ENCODE results near the gene OSBPL10. TPM values are rescaled to one million over a fixed set of nuclear protein-coding genes. Genes with fewer than 3 reads are reported as not detected.
A peak's percentile ranks its signal among the peaks of the same experiment; 100 is the strongest.

Gene OSBPL10
- total and polyA plus RNA-seq, 2 experiments from 2014 or later, result 2.2 to 7.7 TPM

DNA sequence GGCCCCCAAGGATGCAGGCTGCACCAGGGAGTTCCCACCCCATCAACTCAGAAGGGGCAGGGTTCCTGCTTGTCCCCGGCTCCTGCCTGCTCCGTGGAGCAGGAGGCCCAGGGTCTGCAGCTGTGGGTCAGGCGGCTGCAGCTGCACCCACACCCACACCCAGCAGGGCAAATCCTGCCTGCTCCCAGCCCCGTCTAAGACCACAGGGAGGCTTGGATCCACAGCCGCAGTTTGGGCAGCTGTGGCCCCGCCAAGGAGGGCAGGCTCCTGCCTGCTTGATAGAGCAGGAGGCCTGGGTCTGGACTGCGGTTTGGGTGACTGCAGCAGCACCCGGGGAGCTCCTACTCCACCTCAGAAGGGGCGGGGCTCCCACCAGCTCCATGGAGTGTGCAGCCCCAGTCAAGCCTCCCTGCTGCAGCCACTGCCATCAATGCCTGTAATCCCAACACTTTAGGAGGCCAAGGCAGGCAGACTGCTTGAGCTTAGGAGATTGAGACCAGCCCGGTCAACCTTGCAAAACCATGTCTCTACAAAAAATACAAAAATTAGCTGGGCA, 163.6 kb downstream of the OSBPL10 start:
- peaks cover 12% of the 10 kb centered on the region for H3K4me1 ChIP-seq (ENCODE audit: low read depth)
- no peak for TF ChIP-seq CTCF (IDR thresholded peaks at IDR 0.05; ENCODE audit: low read depth, low read length)
- H3K4me3 ChIP-seq, result no peak overlapping the region
- H3K9me3 ChIP-seq (ENCODE audit: low read depth), result no peaks in the 10 kb centered on the region
- no peak overlapping the region for H3K27ac ChIP-seq
- H3K36me3 ChIP-seq, result no peaks in the 10 kb centered on the region
- H3K27me3 ChIP-seq, result no peaks in the 10 kb centered on the region
- no peak for DNase-seq (ENCODE audit: low read depth in 1 of 2, low spot score in 1 of 2)

- peak overlapping the region; percentile 32 for H3K27ac ChIP-seq
- peaks cover 12% of the 10 kb centered on the region for H3K4me1 ChIP-seq (ENCODE audit: low read depth)
- peak in 1 of 2 donors; percentile 77 for DNase-seq (ENCODE audit: low read depth in 1 of 2, low spot score in 1 of 2)
- H3K36me3 ChIP-seq, result no peaks in the 10 kb centered on the region
- no peaks in the 10 kb centered on the region for H3K9me3 ChIP-seq (ENCODE audit: low read depth)
- no peak overlapping the region for H3K4me3 ChIP-seq
- no peak for TF ChIP-seq CTCF (IDR thresholded peaks at IDR 0.05; ENCODE audit: low read depth, low read length)
- no peaks in the 10 kb centered on the region for H3K27me3 ChIP-seq
Measured at GRCh38 chr3:31815631-31816440, 165.2 kb downstream of the OSBPL10 start.

DNA sequence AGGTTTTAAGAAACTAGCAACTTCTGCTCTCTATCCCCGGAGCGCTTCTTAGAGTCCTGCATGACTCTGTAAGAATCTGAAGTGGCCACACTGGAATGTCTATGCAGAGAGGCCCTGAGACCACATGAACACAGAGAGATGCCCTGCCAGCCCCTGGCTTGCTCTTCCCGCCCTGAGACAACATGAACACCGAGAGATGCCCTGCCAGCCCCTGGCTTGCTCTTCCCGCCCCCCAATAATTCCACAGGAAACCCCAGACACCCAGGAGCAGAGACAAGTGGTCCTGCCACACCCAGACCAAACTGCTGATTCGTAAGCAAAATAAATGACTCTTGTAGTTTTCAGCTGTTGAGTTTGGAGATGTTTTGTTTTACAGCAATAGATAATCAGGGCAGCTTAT, 166.1 kb downstream of the OSBPL10 start:
- H3K4me1 ChIP-seq (ENCODE audit: low read depth), result peaks cover 12% of the 10 kb centered on the region
- no peak overlapping the region for H3K4me3 ChIP-seq
- peak in 1 of 2 donors; percentile 59 for DNase-seq (ENCODE audit: low read depth in 1 of 2, low spot score in 1 of 2)
- TF ChIP-seq CTCF (IDR thresholded peaks at IDR 0.05; ENCODE audit: low read depth, low read length), result no peak
- H3K27ac ChIP-seq, result peak overlapping the region; percentile 32
- H3K36me3 ChIP-seq, result no peaks in the 10 kb centered on the region
- no peaks in the 10 kb centered on the region for H3K27me3 ChIP-seq
- H3K9me3 ChIP-seq (ENCODE audit: low read depth), result no peaks in the 10 kb centered on the region

DNA sequence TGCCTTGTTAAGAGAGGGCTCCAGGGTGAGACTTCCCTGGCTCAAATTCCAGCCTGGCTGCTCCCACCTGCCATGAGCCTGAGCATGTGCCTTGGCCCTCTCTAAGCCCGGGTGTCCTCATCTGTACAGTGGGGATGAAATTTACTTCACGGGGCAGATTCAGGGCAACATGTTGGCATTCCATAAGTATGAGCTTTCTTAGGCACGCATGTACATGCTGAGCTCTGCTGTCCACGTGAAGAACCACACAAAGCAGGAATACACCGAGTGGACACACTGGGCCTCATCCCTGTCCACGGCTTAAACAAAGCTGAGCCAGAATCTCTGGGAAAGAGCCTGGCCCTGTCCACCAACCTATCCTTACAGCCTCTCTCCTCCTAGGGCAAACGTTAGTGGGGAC, 167.4 kb downstream of the OSBPL10 start:
- Histone ChIP-seq H3K36me3 (no peaks in the 10 kb centered on the region), H3K27ac (no peak overlapping the region), H3K9me3 (ENCODE audit: low read depth) (no peaks in the 10 kb centered on the region), H3K4me1 (ENCODE audit: low read depth) (peaks cover 12% of the 10 kb centered on the region), H3K27me3 (no peaks in the 10 kb centered on the region), H3K4me3 (no peak overlapping the region)
- DNase-seq (ENCODE audit: low read depth in 1 of 2, low spot score in 1 of 2), result no peak
- no peak for TF ChIP-seq CTCF (IDR thresholded peaks at IDR 0.05; ENCODE audit: low read depth, low read length)

DNA sequence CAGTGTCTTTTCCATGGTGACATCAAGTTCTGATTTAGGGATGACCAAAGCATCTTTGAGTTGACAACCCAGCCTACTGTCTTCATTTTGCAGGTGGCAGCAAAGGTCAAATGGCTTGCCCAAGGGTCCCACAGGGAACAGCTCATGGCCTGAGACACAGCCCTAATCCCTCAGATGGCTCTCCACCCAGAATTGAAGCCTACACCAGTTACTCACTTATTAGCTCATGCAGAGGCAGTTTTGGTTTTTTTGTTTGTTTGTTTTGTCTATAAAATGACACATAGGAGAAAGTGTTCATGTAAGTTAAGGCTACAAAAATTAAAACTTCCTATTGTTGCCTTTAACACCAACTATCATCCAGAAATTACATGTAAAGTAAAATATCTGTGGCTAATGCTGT, 167.9 kb downstream of the OSBPL10 start:
- Histone ChIP-seq H3K36me3 (no peaks in the 10 kb centered on the region), H3K9me3 (ENCODE audit: low read depth) (no peaks in the 10 kb centered on the region), H3K27ac (no peak overlapping the region), H3K4me1 (ENCODE audit: low read depth) (peaks cover 12% of the 10 kb centered on the region), H3K4me3 (no peak overlapping the region), H3K27me3 (no peaks in the 10 kb centered on the region)
- DNase-seq (ENCODE audit: low read depth in 1 of 2, low spot score in 1 of 2), result no peak
- TF ChIP-seq CTCF (IDR thresholded peaks at IDR 0.05; ENCODE audit: low read depth, low read length), result no peak

Data from cardiac muscle cell (in vitro differentiated cells and primary cell).